Central memory CD4-positive, alpha-beta T cell (primary cell): ENCODE data around the gene SPRY2.
"Not testable (repeated sequence)": the region's sequence is repeated elsewhere in the genome, so short reads cannot be mapped to it uniquely, and the experiment has no call there.

Source experiments
- DNase-seq: peaks from one replicate; pipeline ENCODE4 v3.0.0; 2022

Gene SPRY2

GRCh38 chr13:80348750-80349149, 7.8 kb upstream of the SPRY2 start:
- DNase-seq: no peak

- no peak for DNase-seq
Measured at GRCh38 chr13:80348314-80348713, 7.4 kb upstream of the SPRY2 start.

GRCh38 chr13:80345771-80346510, 5.0 kb upstream of the SPRY2 start:
- no peak for DNase-seq

GRCh38 chr13:80344032-80344431, 3.1 kb upstream of the SPRY2 start:
- not testable (repeated sequence) for DNase-seq

GRCh38 chr13:80342471-80343371, 1.8 kb upstream of the SPRY2 start:
- peak; percentile 31 for DNase-seq

GRCh38 chr13:80341756-80342370, 937 bp upstream of the SPRY2 start:
- no peak for DNase-seq

- no peak for DNase-seq
Measured at GRCh38 chr13:80340651-80341100, 250 bp downstream of the SPRY2 start.

- DNase-seq: no peak
Measured at GRCh38 chr13:80339912-80340650, 845 bp downstream of the SPRY2 start.

- DNase-seq: no peak
Measured at GRCh38 chr13:80339563-80339911, 1.4 kb downstream of the SPRY2 start.

- DNase-seq: no peak
Measured at GRCh38 chr13:80338781-80339562, 2.0 kb downstream of the SPRY2 start.

GRCh38 chr13:80337288-80338081, 3.4 kb downstream of the SPRY2 start:
- DNase-seq: no peak

- no peak for DNase-seq
Measured at GRCh38 chr13:80336776-80337287, 4.1 kb downstream of the SPRY2 start.

- no peak for DNase-seq
Measured at GRCh38 chr13:80336370-80336769, 4.6 kb downstream of the SPRY2 start.

- no peak for DNase-seq
Measured at GRCh38 chr13:80334597-80335260, 6.2 kb downstream of the SPRY2 start.

GRCh38 chr13:80331984-80332383, 8.9 kb downstream of the SPRY2 start:
- DNase-seq: no peak

GRCh38 chr13:80329250-80329649, 11.7 kb downstream of the SPRY2 start:
- DNase-seq: no peak

- DNase-seq: no peak
Measured at GRCh38 chr13:80319004-80319403, 21.9 kb downstream of the SPRY2 start.

- no peak for DNase-seq
Measured at GRCh38 chr13:80314711-80315653, 25.9 kb downstream of the SPRY2 start.

GRCh38 chr13:80313668-80314256, 27.2 kb downstream of the SPRY2 start:
- DNase-seq: no peak
